Neuronal stem cell (in vitro differentiated cells): Measurements from ENCODE around the gene PCSK5.

Experiments
- DNase-seq: peaks from one replicate; pipeline ENCODE4 v3.0.0-alpha.2; 2013; ENCODE audit warnings: low spot score
- H2AFZ ChIP-seq: one replicate; pipeline ENCODE4 v1.6.1; 2013; ENCODE audit warnings: mild to moderate bottlenecking, low read length, inconsistent platforms
- H2AK5ac ChIP-seq: 2 replicates; pipeline ENCODE4 v1.6.1; 2013; ENCODE audit warnings: low read depth, mild to moderate bottlenecking, inconsistent platforms, low read length, moderate library complexity, mixed read lengths
- H2BK120ac ChIP-seq: 2 replicates; pipeline ENCODE4 v1.6.1; 2013; ENCODE audit warnings: low read depth, mild to moderate bottlenecking, inconsistent platforms, low read length, moderate library complexity, mixed read lengths
- H2BK12ac ChIP-seq: one replicate; pipeline ENCODE4 v1.6.1; 2013; ENCODE audit warnings: low read length, inconsistent platforms
- H2BK15ac ChIP-seq: 2 replicates; pipeline ENCODE4 v1.6.1; 2013; ENCODE audit warnings: mild to moderate bottlenecking, low read length, inconsistent platforms, mixed read lengths
- H2BK5ac ChIP-seq: one replicate; pipeline ENCODE4 v1.6.1; 2013; ENCODE audit warnings: inconsistent platforms, mild to moderate bottlenecking, low read length, moderate library complexity
- H3K14ac ChIP-seq: one replicate; pipeline ENCODE4 v1.6.1; 2013; ENCODE audit warnings: low read length, inconsistent platforms
- H3K18ac ChIP-seq: 2 replicates; pipeline ENCODE4 v1.6.1; 2013; ENCODE audit warnings: low read length, inconsistent platforms
- H3K23ac ChIP-seq: 2 replicates; pipeline ENCODE4 v1.6.1; 2013; ENCODE audit warnings: low read depth, mild to moderate bottlenecking, mixed read lengths, low read length, inconsistent platforms; ENCODE audit not compliant: poor library complexity
- H3K27ac ChIP-seq: replicated peaks from 3 replicates; pipeline ENCODE4 v1.5.1; 2013; ENCODE audit warnings: low read length, inconsistent platforms
- H3K27me3 ChIP-seq, 3 experiments: 2 replicates each; pipeline ENCODE4 v1.6.1; 2013; ENCODE audit warnings: low read length in 3 of 3, mild to moderate bottlenecking in 2 of 3, inconsistent platforms in 1 of 3, low read depth in 1 of 3, mixed read lengths in 1 of 3, moderate library complexity in 1 of 3; ENCODE audit not compliant: control insufficient read depth in 3 of 3, insufficient read depth in 3 of 3
- H3K36me3 ChIP-seq, 2 donors: replicated peaks in 1 of 2; 2 replicates each; pipeline ENCODE4 v1.6.1; 2013; ENCODE audit warnings: low read length in 2 of 2; ENCODE audit not compliant: control insufficient read depth in 2 of 2, insufficient read depth in 2 of 2
- H3K4ac ChIP-seq: 2 replicates; pipeline ENCODE4 v1.6.1; 2013; ENCODE audit warnings: inconsistent platforms, mild to moderate bottlenecking, low read length, moderate library complexity
- H3K4me1 ChIP-seq, 2 donors: 1 replicate in 1 of 2; 2 replicates in 1 of 2; pipeline ENCODE4 v1.6.1; 2013; ENCODE audit warnings: low read length in 2 of 2, low read depth in 1 of 2; ENCODE audit not compliant: control insufficient read depth in 2 of 2, insufficient read depth in 1 of 2
- H3K4me2 ChIP-seq: one replicate; pipeline ENCODE4 v1.6.1; 2013; ENCODE audit warnings: mild to moderate bottlenecking, low read length, inconsistent platforms; ENCODE audit not compliant: insufficient read depth, poor library complexity, severe bottlenecking
- H3K4me3 ChIP-seq, 2 donors: 2 replicates each; pipeline ENCODE4 v1.5.1; 2013; ENCODE audit warnings: low read length in 2 of 2, mild to moderate bottlenecking in 2 of 2, inconsistent platforms in 1 of 2, moderate library complexity in 1 of 2
- H3K79me1 ChIP-seq: one replicate; pipeline ENCODE4 v1.6.1; 2013; ENCODE audit warnings: low read depth, mild to moderate bottlenecking, inconsistent platforms, low read length, moderate library complexity
- H3K9ac ChIP-seq: one replicate; pipeline ENCODE4 v1.6.1; 2013; ENCODE audit warnings: mild to moderate bottlenecking, low read depth, low read length, inconsistent platforms; ENCODE audit not compliant: poor library complexity
- H3K9me3 ChIP-seq, 2 donors: replicated peaks in 1 of 2; 2 replicates each; pipeline versions ENCODE3 to v1.6.1; 2013; ENCODE audit warnings: low read length in 2 of 2, mild to moderate bottlenecking in 2 of 2, inconsistent platforms in 1 of 2, low read depth in 1 of 2, mixed read lengths in 1 of 2, moderate library complexity in 1 of 2; ENCODE audit not compliant: control insufficient read depth in 2 of 2, insufficient read depth in 1 of 2
- H4K8ac ChIP-seq: one replicate; pipeline ENCODE4 v1.6.1; 2013; ENCODE audit warnings: low read depth, mild to moderate bottlenecking, inconsistent platforms, low read length, moderate library complexity
- H4K91ac ChIP-seq: one replicate; pipeline ENCODE4 v1.6.1; 2013; ENCODE audit warnings: low read length, low read depth, mild to moderate bottlenecking, inconsistent platforms; ENCODE audit not compliant: poor library complexity
- WGBS, 2 donors: extraction: QIAGEN DNeasy Blood & Tissue Kit; methylation state at CpG; one replicate each; pipeline ENCODE4 v1.1.7; 2013; ENCODE audit warnings: missing lambda C conversion rate in 2 of 2, mixed read lengths in 1 of 2; ENCODE audit not compliant: insufficient read length in 2 of 2, insufficient replicate concordance in 1 of 2; ENCODE audit errors: extremely low coverage in 2 of 2; 5-methylcytosine and 5-hydroxymethylcytosine counted together

Gene PCSK5

DNA sequence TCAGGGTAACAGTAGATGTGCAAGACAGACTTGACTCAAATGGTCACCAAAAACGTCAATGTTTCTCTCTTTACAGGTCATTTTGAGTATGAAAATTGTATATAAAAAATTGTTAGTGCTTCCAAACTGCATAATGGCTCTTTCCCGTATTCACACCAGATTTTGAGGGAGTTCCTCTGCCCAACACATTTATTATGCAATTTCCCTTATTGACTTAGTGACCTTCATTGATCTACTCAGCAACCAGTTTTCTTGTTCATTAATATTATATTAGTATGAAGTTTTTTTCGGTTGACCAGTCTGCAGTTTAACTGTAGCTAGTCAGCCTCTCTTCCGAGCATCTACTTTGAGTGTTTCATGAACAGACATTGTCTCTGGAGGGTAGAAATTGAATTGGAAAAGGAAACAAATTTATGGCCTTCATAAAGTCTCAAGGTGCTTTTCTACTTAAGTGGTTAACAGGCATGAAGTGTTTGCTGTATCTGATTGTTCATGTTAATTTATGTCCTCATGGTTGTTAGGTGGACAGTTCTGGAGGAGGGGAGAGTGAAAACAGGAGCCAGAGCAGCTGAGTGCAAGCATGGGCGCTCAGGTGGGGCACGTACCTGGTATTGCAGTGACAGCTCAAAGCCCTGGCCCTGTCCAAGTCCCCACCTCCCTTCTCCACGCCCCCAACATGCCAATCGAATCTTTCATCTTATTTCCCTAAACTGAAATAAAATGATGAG, 263.6 kb downstream of the PCSK5 start:
- no peak for DNase-seq
- no peaks in the 10 kb centered on the region for H3K9me3 ChIP-seq
- H3K9ac ChIP-seq = no peak overlapping the region
- H3K14ac ChIP-seq = no peak overlapping the region
- H2BK5ac ChIP-seq = no peak overlapping the region
- H3K4me3 ChIP-seq = no peak overlapping the region
- no peak overlapping the region for H3K4me2 ChIP-seq
- peaks cover 0 to 1% (median 0%) of the 10 kb centered on the region in 3 experiments for H3K27me3 ChIP-seq
- H2BK12ac ChIP-seq = no peak overlapping the region
- H3K23ac ChIP-seq = no peak overlapping the region
- no peak overlapping the region for H2BK15ac ChIP-seq
- H4K91ac ChIP-seq = no peak overlapping the region
- no peak overlapping the region for H3K4ac ChIP-seq
- no peaks in the 10 kb centered on the region for H3K79me1 ChIP-seq
- H3K18ac ChIP-seq = no peak overlapping the region
- no peak overlapping the region for H4K8ac ChIP-seq
- peaks cover 0 to 8% of the 10 kb centered on the region in 2 donors for H3K36me3 ChIP-seq
- H3K4me1 ChIP-seq = peaks cover 0 to 2% of the 10 kb centered on the region in 2 donors
- no CpG with 5 or more reads among the region's 8 CpGs for WGBS, 2 donors
- H2AK5ac ChIP-seq = no peak overlapping the region
- no peak overlapping the region for H3K27ac ChIP-seq
- H2BK120ac ChIP-seq = no peak overlapping the region
- no peak overlapping the region for H2AFZ ChIP-seq

GRCh38 chr9:76155361-76155760, 264.9 kb downstream of the PCSK5 start:
- Histone ChIP-seq H4K8ac (no peak overlapping the region), H4K91ac (no peak overlapping the region), H3K14ac (no peak overlapping the region), H2AK5ac (no peak overlapping the region), H3K4ac (no peak overlapping the region), H3K36me3 (peaks cover 0 to 15% of the 10 kb centered on the region in 2 donors), H3K27me3 (peaks cover 0 to 1% (median 0%) of the 10 kb centered on the region in 3 experiments), H2AFZ (no peak overlapping the region), H2BK15ac (no peak overlapping the region), H3K9ac (no peak overlapping the region), H3K27ac (no peak overlapping the region), H3K4me1 (peaks cover 0 to 2% of the 10 kb centered on the region in 2 donors), H3K79me1 (no peaks in the 10 kb centered on the region), H2BK120ac (no peak overlapping the region), H3K23ac (no peak overlapping the region), H2BK12ac (no peak overlapping the region), H2BK5ac (no peak overlapping the region), H3K4me3 (no peak overlapping the region), H3K18ac (no peak overlapping the region), H3K9me3 (no peaks in the 10 kb centered on the region), H3K4me2 (no peak overlapping the region)
- WGBS, 2 donors = no CpG with 5 or more reads among the region's 1 CpG
- no peak for DNase-seq

DNA sequence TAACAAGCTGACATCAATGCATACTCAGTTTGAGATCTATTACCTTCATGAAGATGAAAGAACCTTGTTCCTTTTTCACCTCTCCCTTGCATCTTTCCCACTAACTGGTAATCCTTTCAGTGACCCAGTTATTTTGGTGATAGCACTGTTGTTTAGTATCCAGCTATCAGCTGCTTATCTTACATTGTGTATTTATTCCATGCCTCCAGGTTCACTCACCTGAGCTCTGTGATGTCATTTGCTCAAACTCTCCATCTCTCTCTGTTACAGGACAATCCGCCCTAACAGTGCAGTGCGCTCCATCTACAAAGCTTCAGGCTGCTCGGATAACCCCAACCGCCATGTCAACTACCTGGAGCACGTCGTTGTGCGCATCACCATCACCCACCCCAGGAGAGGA, 268.2 kb downstream of the PCSK5 start:
- Histone ChIP-seq H2BK12ac (no peak overlapping the region), H3K36me3 (peaks cover 0 to 23% of the 10 kb centered on the region in 2 donors), H3K4ac (no peak overlapping the region), H3K18ac (no peak overlapping the region), H3K4me3 (no peak overlapping the region), H2BK5ac (no peak overlapping the region), H3K9ac (no peak overlapping the region), H2AK5ac (no peak overlapping the region), H3K14ac (no peak overlapping the region), H3K9me3 (no peaks in the 10 kb centered on the region), H3K27me3 (no peaks in the 10 kb centered on the region), H3K4me1 (peaks cover 5 to 10% of the 10 kb centered on the region in 2 donors), H4K91ac (no peak overlapping the region), H2AFZ (no peak overlapping the region), H2BK15ac (no peak overlapping the region), H2BK120ac (no peak overlapping the region), H3K23ac (no peak overlapping the region), H4K8ac (no peak overlapping the region), H3K27ac (no peak overlapping the region), H3K79me1 (no peaks in the 10 kb centered on the region), H3K4me2 (no peak overlapping the region)
- no CpG with 5 or more reads among the region's 7 CpGs for WGBS, 2 donors
- DNase-seq = no peak

GRCh38 chr9:76159293-76159926, 268.9 kb downstream of the PCSK5 start:
- Histone ChIP-seq H2AK5ac (no peak overlapping the region), H3K27ac (no peak overlapping the region), H2BK15ac (no peak overlapping the region), H2BK120ac (no peak overlapping the region), H3K4me2 (no peak overlapping the region), H3K27me3 (no peaks in the 10 kb centered on the region), H2BK5ac (no peak overlapping the region), H3K23ac (no peak overlapping the region), H3K9me3 (no peaks in the 10 kb centered on the region), H3K4ac (no peak overlapping the region), H3K36me3 (peaks cover 0 to 25% of the 10 kb centered on the region in 2 donors), H4K91ac (no peak overlapping the region), H2BK12ac (no peak overlapping the region), H3K9ac (no peak overlapping the region), H3K14ac (no peak overlapping the region), H3K18ac (no peak overlapping the region), H3K79me1 (no peaks in the 10 kb centered on the region), H3K4me3 (no peak overlapping the region), H4K8ac (no peak overlapping the region), H3K4me1 (peaks cover 5 to 10% of the 10 kb centered on the region in 2 donors), H2AFZ (no peak overlapping the region)
- no peak for DNase-seq
- WGBS, 2 donors = no CpG with 5 or more reads among the region's 11 CpGs
